HG03280 (cell line): Measurements from ENCODE around the gene ACACA.

Source experiments
- ATAC-seq: cut with Tn5 transposase; IDR thresholded peaks from one replicate; pipeline ENCODE4 v1.9.1; 2021; ENCODE audit warnings: mild to moderate bottlenecking, moderate library complexity; ENCODE audit not compliant: unreplicated experiment

ACACA gene

GRCh38 chr17:37299257-37299980 is 107.2 kb downstream of the ACACA start:
- no peak for ATAC-seq

DNA sequence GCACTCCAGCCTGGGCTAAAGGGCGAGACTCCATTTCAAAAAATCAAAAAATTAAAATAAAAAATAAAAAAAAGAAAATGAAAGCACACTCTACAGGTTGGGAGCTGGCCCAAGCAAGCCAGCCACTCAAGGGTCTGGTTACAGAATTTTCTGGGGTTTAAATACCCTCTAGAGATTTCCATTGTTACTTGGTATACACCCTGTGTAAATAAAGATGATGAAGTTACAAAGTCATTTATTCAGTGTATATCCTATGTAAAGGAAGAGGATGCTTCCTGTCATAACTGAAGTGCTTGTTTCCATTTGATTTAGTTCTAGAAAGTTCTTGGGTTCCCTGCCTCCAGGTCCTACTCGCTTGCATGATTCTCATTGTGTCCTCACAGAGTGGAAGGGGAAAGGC is 110.7 kb downstream of the ACACA start:
- ATAC-seq: no peak

- ATAC-seq: no peak
Measured at GRCh38 chr17:37294888-37295287, 111.7 kb downstream of the ACACA start.

DNA sequence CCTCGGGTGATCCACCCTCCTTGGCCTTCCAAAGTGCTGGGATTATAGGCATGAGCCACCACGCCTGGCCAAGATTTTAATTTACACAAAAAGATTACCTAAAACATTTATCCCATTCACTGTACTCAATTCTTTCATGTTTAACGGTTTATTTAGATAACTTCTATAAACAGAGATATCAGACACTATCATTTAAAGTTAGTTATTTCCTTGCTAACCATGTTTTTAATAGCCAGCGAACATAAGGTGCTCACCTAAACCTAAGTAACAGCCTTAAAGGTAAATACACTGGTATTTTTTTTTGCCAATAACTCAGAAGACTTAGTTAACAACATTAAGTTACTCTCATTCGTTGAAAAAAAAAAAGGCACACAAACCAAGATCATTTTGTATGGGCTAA is 112.9 kb downstream of the ACACA start:
- ATAC-seq: no peak

- no peak for ATAC-seq
Measured at GRCh38 chr17:37292429-37293139, 114.1 kb downstream of the ACACA start.

GRCh38 chr17:37291351-37291750 is 115.3 kb downstream of the ACACA start:
- no peak for ATAC-seq

GRCh38 chr17:37286430-37286829 is 120.2 kb downstream of the ACACA start:
- ATAC-seq: no peak

DNA sequence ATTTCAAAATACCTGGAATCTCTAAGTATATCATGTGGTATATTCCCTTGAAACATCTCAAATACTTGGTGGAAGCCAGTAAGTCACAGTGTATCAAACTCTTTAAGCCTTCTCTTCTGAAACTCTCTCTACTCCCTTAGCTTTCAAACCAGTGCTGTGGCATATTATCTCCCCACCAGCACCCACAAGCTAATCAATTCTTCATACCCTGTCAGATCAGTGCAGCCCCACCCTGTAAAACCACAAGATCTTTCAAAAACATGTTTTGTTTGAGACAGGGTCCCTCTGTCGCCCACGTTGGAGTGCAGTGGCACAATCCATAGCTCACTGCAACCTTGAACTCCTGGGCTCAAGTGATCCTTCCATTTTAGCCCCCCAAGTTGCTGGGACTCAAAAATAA is 122.4 kb downstream of the ACACA start:
- no peak for ATAC-seq

DNA sequence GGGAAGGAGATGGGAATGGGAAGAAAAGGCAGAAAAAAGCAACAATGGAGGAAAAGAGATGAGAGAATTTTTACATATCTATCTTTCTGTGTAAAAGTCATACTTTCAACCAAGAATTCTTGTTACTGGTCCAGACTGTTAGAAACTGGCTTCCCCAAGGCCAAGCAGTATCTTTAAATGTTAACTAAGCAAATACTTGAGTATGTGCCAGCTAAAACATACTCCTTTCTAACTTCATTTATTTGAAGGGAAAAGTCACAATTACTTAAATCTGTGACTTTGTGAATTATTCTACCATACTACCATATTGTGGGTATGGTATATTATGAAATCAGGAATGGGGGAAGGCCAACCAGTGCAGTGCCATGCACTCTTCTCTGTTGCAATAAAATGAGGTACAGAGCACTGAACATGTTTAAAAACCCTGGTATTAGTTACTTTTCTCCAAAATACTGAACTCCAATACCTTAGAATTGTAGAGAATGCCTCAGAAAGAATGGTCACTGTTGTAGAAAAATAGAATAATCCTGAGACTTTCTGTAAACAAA is 123.1 kb downstream of the ACACA start:
- ATAC-seq: no peak

- ATAC-seq: no peak
Measured at GRCh38 chr17:37280841-37281240, 125.8 kb downstream of the ACACA start.

GRCh38 chr17:37278247-37278894 is 128.3 kb downstream of the ACACA start:
- ATAC-seq: no peak

DNA sequence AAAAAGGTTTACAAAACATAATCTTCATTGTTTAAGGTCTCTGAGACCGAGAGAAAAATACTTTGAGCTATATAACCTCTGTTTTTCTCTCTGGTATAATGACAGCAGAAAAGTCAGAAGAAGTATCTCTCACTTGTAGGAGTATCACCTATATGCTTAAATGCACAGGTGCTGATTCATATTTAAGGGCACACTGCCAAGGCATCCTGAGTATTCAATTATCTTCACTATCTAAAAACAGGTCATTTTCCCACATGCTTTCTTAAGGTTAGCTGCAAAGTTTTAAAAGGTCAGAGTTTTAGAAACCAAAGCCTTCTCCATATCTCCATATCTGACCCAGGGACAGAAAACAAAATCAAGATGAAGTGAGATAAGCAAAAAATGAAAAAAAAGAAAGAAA is 130.2 kb downstream of the ACACA start:
- no peak for ATAC-seq

DNA sequence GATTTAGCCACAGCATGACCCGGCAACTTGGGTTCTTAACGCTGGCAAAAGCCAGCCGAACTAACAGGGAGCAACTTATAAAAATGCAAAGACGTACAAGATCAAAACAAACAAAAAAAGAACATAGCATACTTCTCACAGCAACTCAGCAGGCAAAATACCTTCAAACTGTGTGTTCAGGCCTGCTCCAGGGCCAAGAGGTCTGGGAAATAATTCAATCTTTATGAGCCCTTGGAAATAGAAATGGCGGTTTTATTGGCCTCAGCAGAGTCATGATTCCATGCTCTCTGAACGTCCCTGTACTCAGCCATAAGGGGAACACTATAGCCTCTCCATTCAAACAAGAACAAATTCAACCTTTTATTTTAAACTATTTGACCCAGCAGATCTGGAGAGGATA is 132.2 kb downstream of the ACACA start:
- no peak for ATAC-seq

- no peak for ATAC-seq
Measured at GRCh38 chr17:37273409-37274051, 133.1 kb downstream of the ACACA start.

DNA sequence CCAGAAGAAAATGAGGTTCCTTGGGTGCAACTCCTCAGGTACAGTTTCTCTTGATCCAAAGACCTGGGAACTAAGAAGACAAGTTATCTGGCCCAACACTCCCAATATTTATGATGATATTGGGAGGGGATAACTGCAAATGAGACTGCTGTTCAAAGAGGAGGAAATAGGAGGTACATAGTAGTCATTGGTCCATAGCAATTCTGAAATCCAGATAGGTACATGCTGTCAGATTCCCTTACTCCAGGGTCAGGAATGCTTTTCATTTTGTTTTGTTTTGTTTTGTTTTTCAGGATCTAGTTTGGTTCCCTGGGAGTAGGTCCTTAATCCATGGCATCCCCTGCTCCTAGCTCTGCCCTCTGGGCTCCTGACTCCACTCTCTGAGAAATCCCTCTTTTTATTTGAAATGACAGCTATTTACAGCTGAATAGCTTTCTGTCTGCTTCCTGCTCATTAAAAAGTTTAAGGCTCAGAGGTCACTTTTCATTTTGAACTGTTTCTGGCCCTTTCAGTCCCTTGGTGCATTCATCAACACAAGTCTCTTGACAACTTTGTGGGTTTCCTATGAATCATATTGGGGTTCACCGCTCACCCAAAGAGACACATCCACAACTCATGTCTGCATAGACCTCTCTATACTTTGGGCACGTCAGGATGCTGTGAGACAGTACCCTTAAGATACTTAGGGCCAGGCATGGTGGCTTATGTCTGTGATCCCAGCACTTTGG is 141.0 kb downstream of the ACACA start:
- ATAC-seq: no peak

DNA sequence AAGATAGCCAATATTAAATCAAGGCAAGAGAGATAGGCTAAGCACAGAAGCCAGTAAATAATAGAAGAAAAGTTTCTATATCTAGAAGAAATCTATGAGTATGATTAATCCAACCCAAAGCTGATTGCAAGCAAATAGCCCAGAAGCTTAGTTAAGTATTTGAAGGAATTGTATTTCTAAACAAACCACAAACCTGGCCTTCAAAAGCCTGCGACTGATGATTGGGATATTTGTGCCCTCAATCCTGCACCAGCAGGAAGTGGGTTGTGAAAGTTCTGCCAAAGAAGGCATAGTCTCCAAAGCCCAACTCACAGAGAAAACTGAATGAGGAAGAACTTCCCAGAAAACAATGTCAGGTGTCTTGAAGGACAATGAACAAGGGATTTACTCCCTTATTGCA is 145.3 kb downstream of the ACACA start:
- ATAC-seq: no peak

DNA sequence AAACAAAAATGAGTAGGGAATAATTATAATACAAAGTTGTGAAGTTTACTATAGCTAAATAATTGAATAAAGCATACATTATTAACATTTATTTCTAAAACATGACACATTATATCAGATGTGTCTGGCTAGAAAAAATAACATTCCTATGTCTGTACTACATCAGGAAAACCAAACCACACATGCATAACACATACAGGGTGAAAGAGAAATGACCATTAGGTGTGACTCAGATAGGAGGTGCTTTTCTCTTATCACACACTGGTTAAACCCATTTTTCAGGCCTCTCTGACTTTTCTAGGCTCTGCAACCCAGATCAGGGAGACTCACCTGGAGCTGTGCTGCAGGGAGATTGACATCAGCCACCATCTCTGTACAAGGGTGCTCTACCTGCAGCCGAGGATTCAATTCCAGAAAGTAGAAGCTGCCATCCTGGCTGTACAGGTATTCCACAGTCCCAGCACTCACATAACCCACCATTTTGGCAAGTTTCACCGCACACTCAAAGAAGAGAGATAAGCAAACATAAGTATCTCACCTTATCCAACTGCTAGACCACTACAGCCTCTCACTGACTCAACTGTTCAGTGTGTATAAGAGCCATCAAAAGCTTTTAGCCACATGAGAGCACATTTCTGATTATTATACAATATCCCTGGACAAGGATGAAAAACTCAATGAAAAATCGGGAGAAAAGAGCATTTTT is 147.5 kb downstream of the ACACA start:
- ATAC-seq: no peak

- ATAC-seq: no peak
Measured at GRCh38 chr17:37256627-37257026, 150.0 kb downstream of the ACACA start.

- ATAC-seq: no peak
Measured at GRCh38 chr17:37255432-37255831, 151.2 kb downstream of the ACACA start.

DNA sequence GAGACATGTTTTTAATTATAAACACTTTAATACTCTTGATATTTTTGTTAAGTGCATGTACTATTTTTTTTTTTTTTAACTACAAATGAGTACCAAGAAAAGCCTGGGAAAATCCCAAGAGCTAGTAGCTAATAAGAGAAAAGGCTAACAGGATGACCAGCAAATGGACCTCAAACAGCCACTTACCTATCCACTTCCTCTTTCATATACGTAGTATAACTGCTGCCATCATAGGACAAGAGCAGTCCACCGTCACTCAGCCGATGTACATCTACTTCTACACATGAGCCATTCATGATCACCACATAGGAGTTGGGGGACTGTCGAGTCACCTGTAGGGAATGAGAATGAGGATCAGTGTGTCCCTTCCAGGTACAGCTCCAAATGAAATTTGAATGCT is 158.8 kb downstream of the ACACA start:
- ATAC-seq: no peak
